GM21619 (cell line): Measurements from ENCODE around the gene PCDH9.

Source experiments
- ATAC-seq: cut with Tn5 transposase; IDR thresholded peaks from one replicate; pipeline ENCODE4 v1.9.1; 2021; ENCODE audit not compliant: unreplicated experiment

The PCDH9 gene

GRCh38 chr13:67225252-67226159 is 4.6 kb downstream of the PCDH9 start:
- ATAC-seq, result no peak

- ATAC-seq, result peak; percentile 65
These were observed 5.8 kb downstream of the PCDH9 start for GRCh38 chr13:67224148-67224846.

GRCh38 chr13:67223742-67224141 is 6.4 kb downstream of the PCDH9 start:
- no peak for ATAC-seq

- ATAC-seq, result no peak
These were observed 7.1 kb downstream of the PCDH9 start for GRCh38 chr13:67223024-67223423.

GRCh38 chr13:67221630-67222226 is 8.4 kb downstream of the PCDH9 start:
- ATAC-seq, result peak; percentile 55

GRCh38 chr13:67219113-67219512 is 11.0 kb downstream of the PCDH9 start:
- ATAC-seq, result no peak

GRCh38 chr13:67217880-67218279 is 12.3 kb downstream of the PCDH9 start:
- ATAC-seq, result no peak

GRCh38 chr13:67216864-67217263 is 13.3 kb downstream of the PCDH9 start:
- ATAC-seq, result no peak

- ATAC-seq, result no peak
These were observed 19.9 kb downstream of the PCDH9 start for GRCh38 chr13:67210208-67210607.

GRCh38 chr13:67208552-67208951 is 21.6 kb downstream of the PCDH9 start:
- no peak for ATAC-seq

- ATAC-seq, result no peak
These were observed 25.4 kb downstream of the PCDH9 start for GRCh38 chr13:67204764-67205163.

- ATAC-seq, result no peak
These were observed 29.5 kb downstream of the PCDH9 start for GRCh38 chr13:67200605-67201004.

GRCh38 chr13:67200183-67200582 is 30.0 kb downstream of the PCDH9 start:
- no peak for ATAC-seq

- ATAC-seq, result no peak
These were observed 32.4 kb downstream of the PCDH9 start for GRCh38 chr13:67197704-67198103.

GRCh38 chr13:67193979-67194378 is 36.2 kb downstream of the PCDH9 start:
- ATAC-seq, result no peak

GRCh38 chr13:67192751-67193150 is 37.4 kb downstream of the PCDH9 start:
- no peak for ATAC-seq

- ATAC-seq, result no peak
These were observed 43.1 kb downstream of the PCDH9 start for GRCh38 chr13:67186995-67187569.

GRCh38 chr13:67184247-67184646 is 45.9 kb downstream of the PCDH9 start:
- no peak for ATAC-seq

- ATAC-seq, result no peak
These were observed 47.0 kb downstream of the PCDH9 start for GRCh38 chr13:67183151-67183550.

- ATAC-seq, result no peak
These were observed 54.2 kb downstream of the PCDH9 start for GRCh38 chr13:67175836-67176459.

- ATAC-seq, result no peak
These were observed 61.8 kb downstream of the PCDH9 start for GRCh38 chr13:67168384-67168783.
